NCI-H2196 treated with DMSO at 0.1 percent for 48 hours (cell line): ENCODE data around the gene SERPINB6.
"Not testable (repeated sequence)": the region's sequence is repeated elsewhere in the genome, so short reads cannot be mapped to it uniquely, and the experiment has no call there.

ENCODE experiments used
- DNase-seq: peaks from one replicate; lab custom pipeline; 2025; ENCODE audit not compliant: unreplicated experiment; lab: John Stamatoyannopoulos, UW

SERPINB6 gene

DNA sequence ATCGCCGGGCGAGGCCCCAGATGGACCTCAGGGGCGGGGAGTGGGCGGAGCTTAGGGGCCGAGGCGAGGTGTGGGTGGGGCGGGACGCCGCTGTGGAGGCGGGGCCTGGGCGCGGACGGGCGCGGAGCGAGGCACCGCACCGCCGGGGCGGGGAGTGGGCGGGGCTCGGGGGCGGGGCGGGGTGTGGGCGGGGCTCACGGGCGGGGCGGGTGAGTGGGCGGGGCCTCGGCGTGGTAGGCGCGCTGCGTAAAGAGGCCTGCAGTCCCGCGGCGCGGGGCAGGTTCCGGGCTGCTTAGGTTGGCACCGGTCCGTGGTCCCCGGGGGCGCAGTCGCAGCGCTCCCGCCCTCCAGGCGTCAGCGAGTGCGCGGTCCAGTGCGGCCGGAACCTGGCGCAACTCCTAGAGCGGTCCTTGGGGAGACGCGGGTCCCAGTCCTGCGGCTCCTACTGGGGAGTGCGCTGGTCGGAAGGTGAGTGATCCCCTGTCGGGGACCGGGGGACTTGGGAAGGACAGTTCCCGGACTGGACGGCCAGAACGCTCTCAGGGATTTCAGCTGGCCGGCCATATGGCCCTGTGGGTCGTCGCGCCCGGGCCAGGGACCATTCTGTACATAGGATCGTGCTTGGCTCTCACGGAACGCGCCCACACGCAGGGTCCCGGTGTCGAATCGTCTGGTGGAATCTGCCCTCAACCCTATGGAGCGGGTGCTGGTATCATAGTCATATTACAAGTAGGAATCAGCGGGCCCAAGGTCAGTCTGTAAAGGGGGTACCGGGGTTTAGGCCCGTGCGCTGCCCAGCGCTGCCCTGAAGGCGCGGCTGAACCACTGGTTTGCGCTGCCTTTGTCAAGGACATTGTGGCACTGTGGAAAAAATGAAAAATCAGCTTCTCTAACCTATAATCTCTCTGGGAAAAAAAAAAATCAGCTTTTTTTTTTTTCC, 28.5 kb upstream of the SERPINB6 start, which contains the start of gene NQO2:
NQO2 (plus strand) TSS at position 277 of the 940 bp plus-strand sequence. CDS start 6,659 bp downstream, outside the sequence.
- peak; percentile 84 for DNase-seq

- no peak for DNase-seq
Observed at GRCh38 chr6:2998998-2999617, 27.7 kb upstream of the SERPINB6 start.

DNA sequence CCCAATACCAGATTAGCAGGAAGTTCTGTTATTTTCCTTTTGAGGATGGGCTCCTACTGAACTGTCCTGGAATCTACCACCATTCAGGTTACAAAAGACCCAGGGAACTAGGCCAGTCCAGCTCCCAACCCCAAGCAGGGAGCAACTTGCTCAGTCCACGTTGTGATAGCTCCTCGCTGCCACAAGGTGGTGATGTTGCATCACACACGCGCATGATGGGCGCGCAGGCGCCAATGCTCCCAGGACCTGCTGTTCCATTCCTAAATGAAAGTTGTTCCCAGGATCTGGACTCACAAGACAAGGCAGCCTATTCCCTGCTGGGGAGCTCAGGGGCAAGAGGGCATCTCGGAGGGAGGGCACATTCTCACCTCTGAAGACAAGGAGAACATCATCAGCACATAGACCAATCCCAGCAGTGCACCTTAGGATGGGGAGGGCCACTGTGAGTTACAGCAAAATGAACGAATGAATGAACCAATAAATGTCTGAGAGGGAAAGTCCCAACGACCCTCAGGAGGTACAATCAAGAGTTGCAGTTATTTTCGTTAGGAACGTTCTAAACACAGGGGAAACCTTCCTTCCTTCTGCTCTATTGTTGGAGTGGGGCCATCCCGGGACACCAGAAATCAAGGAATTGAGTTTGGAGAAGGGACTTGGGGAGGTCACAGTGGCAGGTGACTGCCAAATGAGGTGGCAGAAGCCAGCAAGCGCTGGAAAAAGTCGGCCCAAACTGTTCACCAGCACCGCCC, 27.1 kb upstream of the SERPINB6 start:
- DNase-seq = not testable (repeated sequence)

DNA sequence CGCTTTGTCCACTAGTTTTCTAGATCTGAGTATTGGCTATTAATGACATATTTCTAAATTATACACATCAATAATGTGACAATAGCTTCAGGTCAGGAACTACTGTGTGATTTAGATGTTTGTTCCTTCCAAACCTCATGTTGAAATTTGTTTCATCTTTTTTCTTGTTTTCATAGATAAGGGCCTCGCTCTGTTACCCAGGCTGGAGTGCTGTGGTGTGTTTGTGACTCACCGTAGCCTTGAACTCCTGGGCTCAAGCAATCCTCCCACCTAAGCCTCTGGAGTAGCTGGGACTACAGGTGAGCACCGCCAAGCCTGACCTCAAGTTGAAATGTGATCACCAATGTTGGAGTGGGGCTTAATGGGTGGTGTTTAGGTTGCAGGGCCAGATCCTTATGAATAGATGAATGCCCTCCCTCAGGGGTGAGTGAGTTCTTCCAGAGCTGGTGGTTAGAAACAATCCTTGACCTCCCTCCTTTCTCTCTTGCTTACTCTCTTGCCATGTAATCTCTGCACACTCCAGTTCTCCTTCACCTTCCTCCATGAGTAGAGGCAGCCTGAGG, 22.5 kb upstream of the SERPINB6 start:
- no peak for DNase-seq

DNA sequence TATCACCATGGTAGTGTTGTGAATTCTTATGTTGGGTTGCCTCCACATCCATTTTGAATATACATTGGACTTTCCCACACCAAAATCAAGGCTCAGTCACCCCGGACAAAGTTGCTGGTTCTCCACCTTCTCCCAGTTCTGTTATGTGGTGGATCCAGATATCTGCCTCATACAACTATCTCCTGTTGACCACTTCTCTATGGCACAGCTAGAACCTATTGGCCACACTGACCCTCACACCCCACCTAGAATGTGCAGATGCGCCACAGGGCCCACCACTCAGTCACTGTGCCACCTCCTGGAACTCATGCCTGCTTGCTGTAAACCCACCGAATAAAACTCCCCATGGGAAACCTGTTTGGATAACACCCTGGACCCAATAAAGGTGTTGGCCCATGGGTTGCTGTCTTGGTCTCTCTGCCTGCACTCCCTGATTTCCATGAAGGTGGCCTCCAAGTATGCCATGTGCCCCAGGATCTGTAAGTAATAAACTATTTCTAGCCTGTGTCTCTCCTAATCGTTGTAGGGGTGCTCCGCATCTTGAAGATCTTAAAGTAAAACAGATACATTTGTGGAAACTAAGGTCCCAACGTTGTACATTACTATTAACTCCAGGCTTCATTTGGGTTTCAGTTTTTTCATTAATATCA, 21.1 kb upstream of the SERPINB6 start:
- no peak for DNase-seq

GRCh38 chr6:2990932-2991506, 19.7 kb upstream of the SERPINB6 start:
- no peak for DNase-seq

GRCh38 chr6:2990248-2990931, 19.0 kb upstream of the SERPINB6 start:
- DNase-seq = no peak

DNA sequence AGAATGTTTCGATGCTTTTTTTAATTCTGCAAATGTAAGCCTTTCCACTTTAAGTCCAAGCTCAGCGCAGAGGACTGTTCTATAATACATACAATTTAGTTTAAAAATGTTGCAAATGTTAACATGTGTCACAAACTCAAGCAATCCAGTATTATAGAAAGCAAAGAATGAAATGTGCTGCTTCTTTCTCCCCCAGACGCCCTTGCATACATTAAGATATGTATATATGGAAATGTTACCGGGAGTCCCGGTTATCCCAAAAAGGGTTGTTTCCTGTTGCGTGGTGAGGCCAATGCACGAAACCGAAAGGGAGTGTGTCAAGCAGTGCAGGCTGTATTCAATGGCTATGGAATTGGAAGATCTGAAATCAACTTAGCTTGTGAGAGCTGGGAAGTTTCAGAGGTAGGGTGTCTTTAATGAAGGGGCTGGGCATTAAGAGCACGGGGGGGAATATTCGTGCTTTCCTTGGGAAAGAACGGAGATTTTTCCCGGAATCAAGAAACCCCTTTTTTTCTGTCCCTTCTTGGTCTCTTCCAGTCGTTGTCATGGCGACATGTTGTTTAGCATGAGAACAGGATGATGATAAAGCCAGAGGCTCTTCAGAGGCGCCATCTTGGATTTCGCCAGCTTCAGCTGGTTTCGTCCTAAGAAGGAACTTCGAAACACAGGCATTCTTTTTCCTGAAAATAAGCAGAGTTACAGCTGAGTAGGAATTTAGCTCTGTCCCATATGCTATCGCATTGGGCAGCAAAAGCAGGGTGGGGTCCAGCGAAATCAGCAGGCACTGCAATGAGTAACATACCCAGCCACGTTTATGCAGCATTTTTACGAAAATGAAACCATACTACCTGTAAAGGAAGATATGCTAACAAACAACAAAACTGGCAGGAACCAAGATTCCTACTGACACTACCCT, 18.2 kb upstream of the SERPINB6 start:
- DNase-seq = peak; percentile 89

- DNase-seq = peak; percentile 76
Observed at GRCh38 chr6:2988426-2989331, 17.3 kb upstream of the SERPINB6 start.

DNA sequence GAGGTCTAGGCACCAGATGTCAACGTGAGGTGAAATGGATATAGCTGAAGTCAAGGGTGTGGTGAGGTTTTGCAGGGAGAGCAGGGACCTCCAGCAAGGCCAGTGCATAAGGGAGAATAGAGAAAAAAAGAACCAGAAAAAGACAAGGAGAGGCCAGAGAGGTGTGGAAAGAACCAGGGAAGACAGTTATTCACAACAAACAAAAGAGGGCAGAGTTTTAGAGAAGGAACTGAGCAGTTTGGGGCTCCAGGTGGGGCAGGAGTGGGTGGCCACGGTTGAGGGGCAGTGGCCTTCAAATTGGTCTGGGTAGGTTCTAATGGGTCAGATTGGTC, 16.7 kb upstream of the SERPINB6 start:
- no peak for DNase-seq

DNA sequence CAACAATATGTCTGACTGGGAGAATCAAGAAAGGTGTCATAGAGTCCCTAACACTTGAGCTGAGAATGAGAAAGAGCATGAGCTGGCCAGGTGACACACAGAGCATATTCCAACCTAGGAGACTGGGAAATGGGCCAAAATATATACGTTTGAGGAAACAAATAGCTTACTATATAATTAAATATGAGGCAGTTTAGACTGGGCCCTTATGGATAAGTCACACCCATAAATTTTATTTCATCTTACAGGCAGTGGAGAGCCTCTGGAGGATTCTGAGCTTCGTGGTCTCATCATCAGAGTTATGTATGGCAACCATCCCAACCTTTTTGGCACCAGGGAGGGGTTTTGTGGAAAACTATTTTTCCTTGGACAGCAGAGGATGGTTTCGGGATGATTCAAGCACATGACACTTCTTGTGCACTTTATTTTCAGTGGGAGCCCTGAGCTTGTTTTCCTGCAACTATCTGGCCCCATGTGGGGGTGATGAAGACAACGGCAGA, 15.4 kb upstream of the SERPINB6 start:
- no peak for DNase-seq

DNA sequence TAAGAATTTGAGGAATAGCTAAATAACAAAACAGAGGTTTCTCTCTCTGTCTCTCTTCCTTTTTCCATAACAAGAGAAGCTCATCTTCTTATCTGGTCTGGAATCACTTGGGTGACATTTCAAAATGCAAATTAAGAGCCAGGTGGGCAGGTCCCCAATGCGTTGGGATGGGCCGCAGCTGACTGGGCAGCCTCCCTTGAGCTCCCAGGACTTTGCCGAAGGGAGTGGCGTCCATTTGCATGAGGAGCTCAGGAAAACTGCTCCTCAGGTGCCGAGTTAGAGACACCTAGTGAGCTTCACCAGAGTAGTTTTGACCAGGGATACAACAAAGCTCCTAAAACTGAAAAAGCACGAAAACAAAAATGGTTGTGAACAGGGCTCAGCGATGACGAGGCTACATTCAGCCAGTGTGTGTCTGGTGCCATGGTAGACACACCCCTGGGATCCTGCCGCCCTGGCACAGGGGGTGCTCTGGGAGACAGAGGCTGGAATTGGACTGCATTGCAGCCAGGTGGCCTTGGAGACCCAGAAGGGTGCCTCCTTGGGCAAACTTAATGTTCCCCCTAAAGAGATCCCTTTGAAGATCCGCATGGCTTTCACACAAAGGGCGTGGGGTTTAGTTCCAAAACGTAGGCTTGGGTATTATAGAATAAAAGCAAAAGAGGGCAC, 13.5 kb upstream of the SERPINB6 start:
- no peak for DNase-seq

DNA sequence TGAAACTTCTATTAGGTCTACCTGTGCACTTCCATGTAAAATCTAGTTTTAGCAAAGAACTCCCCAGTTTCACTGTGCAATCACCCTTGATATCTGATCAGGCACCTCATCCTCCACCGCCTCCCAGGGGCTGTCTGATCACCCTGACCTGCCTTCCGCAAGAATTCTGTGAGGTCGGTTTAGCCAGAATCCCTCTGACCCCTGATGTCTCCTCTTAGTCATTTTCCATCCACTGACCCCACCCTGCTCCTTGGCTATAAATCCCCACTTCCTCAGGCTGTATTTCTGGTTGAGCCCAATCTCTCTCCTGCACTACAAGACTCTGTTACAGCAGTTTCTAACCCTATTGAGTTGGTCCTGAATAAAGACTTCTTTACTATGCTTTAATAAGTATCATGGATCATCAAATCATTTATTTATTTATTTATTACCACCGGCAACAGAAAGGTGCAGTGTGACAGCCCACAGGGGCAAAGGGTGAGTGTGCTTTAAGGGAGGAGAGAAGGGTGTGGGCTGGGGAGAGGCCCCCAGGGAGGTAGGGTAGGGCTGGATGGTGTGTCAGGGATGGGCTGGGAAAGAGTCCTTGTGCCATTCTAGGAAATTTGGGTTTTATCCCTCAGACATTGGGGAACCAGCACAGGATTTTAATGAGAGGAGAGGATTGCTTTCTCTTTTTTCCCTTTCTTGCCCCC, 11.2 kb upstream of the SERPINB6 start:
- no peak for DNase-seq

GRCh38 chr6:2980465-2980855, 9.1 kb upstream of the SERPINB6 start:
- DNase-seq = no peak

DNA sequence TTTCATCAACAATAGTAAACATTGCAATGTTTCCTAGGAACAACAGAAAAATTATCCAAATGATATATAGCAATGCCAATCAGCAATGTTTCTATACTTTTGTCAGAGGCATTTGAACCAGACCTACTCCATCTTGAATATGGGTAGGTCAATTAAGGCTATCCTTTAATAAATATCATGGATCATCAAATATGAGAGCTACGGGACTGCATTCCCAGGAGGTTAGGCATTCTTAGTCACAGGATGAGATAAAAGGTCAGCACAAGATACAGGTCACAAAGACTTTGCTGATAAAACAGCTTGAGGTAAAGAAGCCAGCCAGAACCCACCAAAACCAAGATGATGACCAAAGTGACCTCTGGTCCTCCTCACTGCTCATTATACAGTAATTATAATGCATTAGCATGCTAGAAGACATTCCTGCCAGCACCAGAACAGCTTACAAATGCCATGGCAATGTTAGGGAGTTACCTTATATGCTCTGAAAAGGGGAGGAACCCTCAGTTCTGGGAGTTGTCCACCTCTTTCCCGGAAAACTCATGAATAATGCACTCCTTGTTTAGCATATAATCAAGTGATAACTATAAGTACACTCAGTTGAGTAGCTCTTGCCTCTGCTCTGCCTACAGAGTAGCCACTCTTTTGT, 8.6 kb upstream of the SERPINB6 start:
- DNase-seq = no peak

DNA sequence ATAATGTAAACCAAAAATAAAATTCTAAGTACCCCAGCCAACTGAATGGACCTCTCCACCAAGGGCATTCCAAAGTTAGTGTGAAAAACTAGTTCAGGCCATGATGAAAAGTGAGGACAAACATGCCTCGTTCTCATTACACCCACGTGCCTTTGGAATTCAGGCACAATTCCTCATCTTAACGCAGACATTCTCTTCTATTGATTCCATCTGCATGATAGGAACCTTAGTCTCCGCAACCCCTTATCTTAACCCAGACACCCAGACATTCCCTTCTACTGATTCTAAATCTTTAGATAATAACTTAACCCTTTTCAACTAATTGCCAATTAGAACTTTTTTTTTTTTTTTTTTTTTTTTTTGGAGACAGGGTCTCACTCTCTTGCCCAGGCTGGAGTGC, 7.6 kb upstream of the SERPINB6 start:
- DNase-seq = no peak
